Measurements from ENCODE around the gene TSPAN5. TPM values are rescaled to one million over a fixed set of nuclear protein-coding genes. Genes with fewer than 3 reads are reported as not detected.

TSPAN5 gene
- polyA plus RNA-seq, 3 donors = 0.76 to 2.0 (median 1.4) TPM

- no peak overlapping the region for H3K27ac ChIP-seq (ENCODE audit: low read depth, low read length)
- 54 to 79% (median 74%) methylated on average over 6 of the region's 6 CpGs for WGBS, 3 donors
Observed at GRCh38 chr4:98610926-98611676, 47.3 kb downstream of the TSPAN5 start.

- 71 to 96% (median 76%) methylated on average over 6 of the region's 6 CpGs for WGBS, 3 donors
- H3K27ac ChIP-seq (ENCODE audit: low read depth, low read length) = no peak overlapping the region
Observed at GRCh38 chr4:98610431-98610830, 48.0 kb downstream of the TSPAN5 start.

DNA sequence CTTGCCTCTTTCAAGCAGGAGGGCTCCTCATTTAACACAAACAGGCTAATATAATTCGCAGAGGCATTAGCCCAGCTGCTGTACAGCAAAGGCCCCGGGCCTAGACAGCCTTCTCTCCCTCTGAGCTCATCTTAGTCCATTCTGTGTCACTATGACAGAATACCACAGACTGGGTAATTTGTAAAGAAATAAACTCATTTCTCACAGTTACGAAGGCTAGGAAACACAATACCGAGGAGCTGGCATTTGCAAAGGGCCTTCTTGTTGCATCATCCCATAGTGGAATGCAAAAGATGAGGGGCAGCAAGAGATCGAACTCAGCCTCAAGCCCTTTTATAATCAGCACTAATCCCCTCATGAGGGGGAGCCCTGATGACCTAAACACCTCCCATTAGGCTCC lies 48.5 kb downstream of the TSPAN5 start:
- WGBS, 3 donors = 70 to 90% (median 87%) methylated on average over 5 of the region's 5 CpGs
- H3K27ac ChIP-seq (ENCODE audit: low read depth, low read length) = no peak overlapping the region

DNA sequence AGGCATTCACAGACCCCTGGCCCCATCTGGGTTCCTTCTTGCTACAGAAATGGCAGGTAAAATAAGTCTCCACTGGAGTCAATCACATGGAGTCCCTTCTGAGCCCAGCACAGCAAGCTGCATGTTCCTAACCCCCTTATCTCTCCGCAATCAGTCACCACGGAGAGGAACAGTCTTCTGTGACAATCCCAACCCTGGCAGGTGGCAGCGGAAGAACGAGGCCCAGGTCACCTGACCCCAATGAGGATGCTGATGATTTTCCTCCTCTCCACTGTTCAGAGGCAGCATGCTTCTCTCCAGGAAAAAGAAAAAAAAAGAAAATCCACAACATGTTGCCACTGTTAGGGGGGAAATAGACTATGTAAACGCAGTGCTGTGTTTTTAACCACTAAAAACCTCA lies 50.1 kb downstream of the TSPAN5 start:
- WGBS, 3 donors = 38 to 65% (median 45%) methylated on average over 5 of the region's 5 CpGs
- no peak overlapping the region for H3K27ac ChIP-seq (ENCODE audit: low read depth, low read length)

- no peak overlapping the region for H3K27ac ChIP-seq (ENCODE audit: low read depth, low read length)
- 79 to 86% (median 82%) methylated on average over 6 of the region's 6 CpGs for WGBS, 3 donors
Observed at GRCh38 chr4:98606894-98607293, 51.5 kb downstream of the TSPAN5 start.

DNA sequence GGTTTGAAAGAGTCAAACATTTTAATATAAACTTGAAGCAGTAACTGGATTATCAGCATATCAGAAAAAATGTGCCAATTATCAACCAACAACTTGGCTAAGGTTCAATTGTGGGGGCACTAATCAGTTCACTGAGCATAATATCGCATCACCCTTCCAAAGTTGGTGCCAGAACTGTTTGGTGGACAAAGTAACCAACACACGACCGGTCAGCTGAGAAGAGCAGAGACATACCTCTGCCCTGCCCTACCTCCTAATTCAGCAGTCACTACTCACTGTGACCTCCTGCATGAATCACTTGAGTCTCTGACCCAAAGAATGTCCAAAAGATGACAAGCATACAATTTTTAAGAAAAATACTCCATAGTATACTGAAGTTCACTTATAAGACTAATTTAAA lies 53.2 kb downstream of the TSPAN5 start:
- H3K27ac ChIP-seq (ENCODE audit: low read depth, low read length) = no peak overlapping the region
- 46 to 94% (median 93%) methylated on average over 3 of the region's 3 CpGs for WGBS, 3 donors

- H3K27ac ChIP-seq (ENCODE audit: low read depth, low read length) = no peak overlapping the region
- WGBS, 3 donors = 92 to 96% (median 95%) methylated on average over 1 of the region's 1 CpG
Observed at GRCh38 chr4:98604723-98605122, 53.7 kb downstream of the TSPAN5 start.

DNA sequence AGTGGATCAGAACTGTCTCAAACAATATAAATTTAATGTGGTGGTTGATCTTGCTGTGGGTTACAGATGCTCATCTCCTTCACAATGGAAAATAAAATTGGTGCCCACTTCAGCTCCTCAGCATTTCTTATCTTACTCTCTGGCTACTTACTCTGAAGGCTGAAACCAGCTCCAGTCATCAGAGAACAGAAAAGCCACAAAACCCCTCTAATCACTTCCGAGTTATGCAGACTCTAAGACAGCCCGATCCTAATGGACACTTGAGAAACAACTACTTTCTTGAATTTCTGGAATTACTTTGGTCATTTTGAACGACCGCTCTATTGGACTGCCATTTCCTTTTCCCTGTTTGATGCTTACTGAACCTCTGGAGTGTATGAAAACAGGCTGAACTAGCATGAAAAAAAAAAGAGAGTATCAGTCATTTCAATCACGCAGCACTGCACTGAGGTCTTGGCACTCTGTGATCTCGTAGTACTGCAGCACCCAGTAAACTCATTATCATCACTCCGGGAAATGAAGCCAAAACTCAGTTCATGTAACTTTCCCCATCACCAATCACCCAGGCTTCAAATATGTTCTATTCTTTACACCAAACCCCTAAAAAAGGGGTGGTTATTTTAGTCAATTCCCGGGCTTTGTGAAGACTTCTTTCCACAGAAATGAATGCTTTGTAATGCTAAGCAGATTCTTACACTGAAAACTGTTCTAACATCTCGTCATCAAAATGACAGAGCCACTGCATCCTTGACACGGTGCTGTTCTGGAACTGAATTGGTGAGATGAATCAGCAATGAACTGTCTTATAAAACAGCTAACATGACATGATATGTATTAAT lies 54.5 kb downstream of the TSPAN5 start:
- 81 to 85% (median 82%) methylated on average over 10 of the region's 10 CpGs for WGBS, 3 donors
- no peak overlapping the region for H3K27ac ChIP-seq (ENCODE audit: low read depth, low read length)

- 65 to 93% (median 70%) methylated on average over 1 of the region's 1 CpG for WGBS, 3 donors
Observed at GRCh38 chr4:98602270-98602669, 56.1 kb downstream of the TSPAN5 start.

GRCh38 chr4:98601708-98602107 lies 56.7 kb downstream of the TSPAN5 start:
- no peak overlapping the region for H3K27ac ChIP-seq (ENCODE audit: low read depth, low read length)
- 81 to 87% (median 86%) methylated on average over 3 of the region's 3 CpGs for WGBS, 3 donors

More at GRCh38 chr4:98602270-98602669, 56.1 kb downstream of the TSPAN5 start:
- H3K27ac ChIP-seq (ENCODE audit: low read depth, low read length) = no peak overlapping the region

GRCh38 chr4:98599617-98600205 lies 58.7 kb downstream of the TSPAN5 start:
- 72 to 96% (median 94%) methylated on average over 2 of the region's 2 CpGs for WGBS, 3 donors
- no peak overlapping the region for H3K27ac ChIP-seq (ENCODE audit: low read depth, low read length)

GRCh38 chr4:98586962-98587354 lies 71.5 kb downstream of the TSPAN5 start:
- no peak overlapping the region for H3K27ac ChIP-seq (ENCODE audit: low read depth, low read length)
- 78 to 89% (median 84%) methylated on average over 6 of the region's 6 CpGs for WGBS, 3 donors

GRCh38 chr4:98586291-98586961 lies 72.0 kb downstream of the TSPAN5 start:
- WGBS, 3 donors = 59 to 88% (median 85%) methylated on average over 5 of the region's 5 CpGs
- no peak overlapping the region for H3K27ac ChIP-seq (ENCODE audit: low read depth, low read length)

- 86 to 91% (median 91%) methylated on average over 2 of the region's 2 CpGs for WGBS, 3 donors
- no peak overlapping the region for H3K27ac ChIP-seq (ENCODE audit: low read depth, low read length)
Observed at GRCh38 chr4:98585596-98585995, 72.8 kb downstream of the TSPAN5 start.

GRCh38 chr4:98584265-98584664 lies 74.1 kb downstream of the TSPAN5 start:
- H3K27ac ChIP-seq (ENCODE audit: low read depth, low read length) = no peak overlapping the region
- WGBS, 3 donors = 88 to 96% (median 94%) methylated on average over 1 of the region's 1 CpG

DNA sequence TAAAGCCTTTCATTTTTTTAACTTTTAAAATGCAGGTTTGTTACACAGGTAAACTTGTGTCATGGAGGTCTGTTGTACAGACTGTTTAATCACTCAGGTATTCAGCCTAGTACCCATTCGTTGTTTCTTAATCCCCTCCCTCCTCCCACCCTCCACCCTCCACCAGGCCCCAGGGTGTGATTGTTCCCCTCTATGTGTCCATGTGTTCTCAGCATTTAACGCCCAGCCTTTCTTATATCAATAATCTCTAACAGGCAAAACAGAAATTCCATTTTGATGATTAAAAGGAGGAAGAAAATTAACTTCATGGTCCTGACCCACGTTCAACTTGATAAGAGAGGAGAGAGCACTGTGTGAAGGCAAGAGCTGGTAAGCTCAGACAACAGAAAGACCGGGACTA lies 75.1 kb downstream of the TSPAN5 start:
- 55 to 76% (median 72%) methylated on average over 4 of the region's 4 CpGs for WGBS, 3 donors
- no peak overlapping the region for H3K27ac ChIP-seq (ENCODE audit: low read depth, low read length)

DNA sequence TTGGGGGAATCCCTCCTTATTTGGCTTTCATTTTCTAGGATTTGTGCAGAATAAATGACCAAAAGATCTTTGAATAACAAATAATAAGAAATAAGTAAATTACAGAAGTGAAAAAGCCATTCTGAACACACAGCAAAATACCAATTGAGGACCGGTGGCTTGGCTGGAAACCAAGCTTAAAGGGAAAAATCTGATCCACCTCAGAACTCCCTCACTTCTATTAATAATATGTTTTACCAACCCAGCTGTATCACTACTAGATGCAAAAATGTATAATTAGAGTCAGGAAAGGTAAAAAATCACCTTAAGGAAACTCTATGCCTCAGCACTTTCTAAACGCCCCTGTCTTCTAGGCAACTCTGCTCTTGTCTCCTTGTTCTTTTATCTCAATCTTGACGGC lies 77.3 kb downstream of the TSPAN5 start:
- WGBS, 3 donors = 68 to 77% (median 70%) methylated on average over 3 of the region's 3 CpGs
- no peak overlapping the region for H3K27ac ChIP-seq (ENCODE audit: low read depth, low read length)

DNA sequence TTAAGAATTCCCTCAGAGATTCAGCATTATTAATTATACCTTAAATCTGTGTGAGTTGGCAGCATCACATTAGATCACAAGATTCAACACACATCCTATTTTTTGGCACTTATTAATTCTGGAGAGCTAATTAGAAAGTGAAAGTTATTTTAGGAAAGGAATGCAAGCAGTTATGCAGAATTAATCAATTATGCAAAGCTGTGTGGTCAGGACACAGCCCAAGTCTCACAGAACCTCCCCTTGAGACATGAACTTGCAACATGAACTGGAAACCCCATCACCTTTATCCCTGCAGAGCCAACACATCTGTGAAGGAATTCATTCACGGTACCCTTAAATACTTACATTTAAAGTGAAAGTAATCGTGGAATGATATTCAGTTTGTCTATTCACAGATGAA lies 80.5 kb downstream of the TSPAN5 start:
- 30 to 42% (median 41%) methylated on average over 2 of the region's 2 CpGs for WGBS, 3 donors

DNA sequence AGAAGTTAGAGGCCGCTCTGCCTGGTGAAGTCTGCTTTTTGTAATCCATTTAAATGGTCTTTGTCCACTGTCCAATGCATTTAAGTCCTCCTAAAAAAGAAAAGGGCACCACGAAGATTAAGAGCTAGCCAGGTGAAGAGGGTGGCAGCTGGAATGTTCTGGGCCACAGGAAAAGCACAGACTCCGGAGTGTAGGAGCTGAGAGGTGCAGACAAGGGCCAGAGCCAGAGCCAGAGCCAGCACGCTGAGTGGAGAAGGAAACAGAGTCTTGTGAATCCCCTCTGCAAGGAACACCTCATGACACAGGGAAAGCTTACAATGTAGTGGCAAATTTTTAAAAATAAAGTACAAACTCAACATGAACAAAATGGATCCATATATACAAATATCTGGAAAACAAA lies 83.6 kb downstream of the TSPAN5 start:
- WGBS, 3 donors = 86 to 92% (median 86%) methylated on average over 4 of the region's 4 CpGs

More for the DNA sequence above, 80.5 kb downstream of the TSPAN5 start:
- H3K27ac ChIP-seq (ENCODE audit: low read depth, low read length) = no peak overlapping the region

More for the DNA sequence above, 83.6 kb downstream of the TSPAN5 start:
- no peak overlapping the region for H3K27ac ChIP-seq (ENCODE audit: low read depth, low read length)
